ENCODE results near the gene SLC4A5.

DNA sequence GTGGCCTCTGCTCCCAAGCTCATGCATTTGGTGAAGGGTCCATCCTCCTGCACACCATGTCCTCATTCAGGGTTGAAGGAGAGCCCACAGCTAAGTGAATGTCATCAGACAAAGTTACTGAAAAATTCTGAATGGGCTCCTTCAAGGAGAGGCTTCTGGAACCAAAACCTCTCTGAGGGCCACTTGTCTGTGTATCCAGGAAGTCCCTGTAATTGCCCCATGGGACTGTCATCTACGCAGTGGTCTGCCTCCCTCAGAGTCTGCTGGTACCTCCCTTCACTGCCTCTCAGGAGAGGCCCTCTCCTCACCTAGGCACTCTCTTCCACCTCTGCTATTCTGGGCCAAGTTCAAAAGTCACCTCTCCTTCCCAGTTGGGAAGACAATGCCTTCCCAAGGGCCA, 68.0 kb downstream of the SLC4A5 start:
- no peak for TF ChIP-seq POLR2A (IDR thresholded peaks at IDR 0.05)
- TF ChIP-seq, protein P1, sequence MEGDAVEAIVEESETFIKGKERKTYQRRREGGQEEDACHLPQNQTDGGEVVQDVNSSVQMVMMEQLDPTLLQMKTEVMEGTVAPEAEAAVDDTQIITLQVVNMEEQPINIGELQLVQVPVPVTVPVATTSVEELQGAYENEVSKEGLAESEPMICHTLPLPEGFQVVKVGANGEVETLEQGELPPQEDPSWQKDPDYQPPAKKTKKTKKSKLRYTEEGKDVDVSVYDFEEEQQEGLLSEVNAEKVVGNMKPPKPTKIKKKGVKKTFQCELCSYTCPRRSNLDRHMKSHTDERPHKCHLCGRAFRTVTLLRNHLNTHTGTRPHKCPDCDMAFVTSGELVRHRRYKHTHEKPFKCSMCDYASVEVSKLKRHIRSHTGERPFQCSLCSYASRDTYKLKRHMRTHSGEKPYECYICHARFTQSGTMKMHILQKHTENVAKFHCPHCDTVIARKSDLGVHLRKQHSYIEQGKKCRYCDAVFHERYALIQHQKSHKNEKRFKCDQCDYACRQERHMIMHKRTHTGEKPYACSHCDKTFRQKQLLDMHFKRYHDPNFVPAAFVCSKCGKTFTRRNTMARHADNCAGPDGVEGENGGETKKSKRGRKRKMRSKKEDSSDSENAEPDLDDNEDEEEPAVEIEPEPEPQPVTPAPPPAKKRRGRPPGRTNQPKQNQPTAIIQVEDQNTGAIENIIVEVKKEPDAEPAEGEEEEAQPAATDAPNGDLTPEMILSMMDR (IDR thresholded peaks at IDR 0.05): no peak

All from esophagus squamous epithelium (tissue), 4 donors.